DND-41 (cell line): ENCODE measurements around the gene F13A1.

ENCODE experiments used
- ATAC-seq: fragments of 200-7000 bp; cut with Tn5 transposase; 3 replicates; pipeline ENCODE4 v1.9.1; 2021; ENCODE audit warnings: low read depth; ENCODE audit not compliant: insufficient read depth
- DNase-seq: peaks from one replicate; pipeline ENCODE4 v3.0.0-alpha.2; 2020
- H2AFZ ChIP-seq: 2 replicates; pipeline ENCODE4 v1.6.0; 2012; ENCODE audit warnings: low read depth, low read length
- H3K27ac ChIP-seq: 2 replicates; pipeline ENCODE4 v1.5.1; 2012; ENCODE audit warnings: low read length, inconsistent platforms
- H3K27me3 ChIP-seq: fragments of 200-600 bp; sonication (generic); 2 replicates; pipeline ENCODE4 v1.6.0; 2012; ENCODE audit warnings: low read length, mild to moderate bottlenecking, inconsistent platforms; ENCODE audit not compliant: insufficient read depth, poor library complexity
- H3K36me3 ChIP-seq: 2 replicates; pipeline ENCODE4 v1.5.1; 2012; ENCODE audit warnings: low read length, inconsistent platforms; ENCODE audit not compliant: insufficient read depth
- H3K4me1 ChIP-seq: 2 replicates; pipeline ENCODE4 v1.5.1; 2012; ENCODE audit warnings: mild to moderate bottlenecking, low read length; ENCODE audit not compliant: insufficient read depth
- H3K4me2 ChIP-seq: 2 replicates; pipeline ENCODE4 v1.6.0; 2012; ENCODE audit warnings: mild to moderate bottlenecking, moderate library complexity, low read length, inconsistent platforms; ENCODE audit not compliant: insufficient read depth
- H3K4me3 ChIP-seq, 2 experiments: fragments of 200-600 bp in 1 of 2; shearing (Covaris generic) in 1 of 2; 2 replicates each; pipeline ENCODE4 v1.5.1; 2012 to 2016; ENCODE audit warnings: inconsistent platforms in 2 of 2, low read length in 2 of 2, mild to moderate bottlenecking in 2 of 2, low read depth in 1 of 2, moderate library complexity in 1 of 2
- H3K79me2 ChIP-seq: 2 replicates; pipeline ENCODE4 v1.6.0; 2012; ENCODE audit warnings: low read length, inconsistent platforms; ENCODE audit not compliant: insufficient read depth
- H3K9ac ChIP-seq: 2 replicates; pipeline ENCODE4 v1.6.0; 2012; ENCODE audit warnings: low read depth, mild to moderate bottlenecking, inconsistent platforms, low read length, moderate library complexity
- H3K9me3 ChIP-seq: 2 replicates; pipeline ENCODE4 v1.5.1; 2012; ENCODE audit warnings: low read length, moderate library complexity, mild to moderate bottlenecking, inconsistent platforms; ENCODE audit not compliant: insufficient read depth, severe bottlenecking
- H4K20me1 ChIP-seq: 2 replicates; pipeline ENCODE4 v1.6.0; 2012; ENCODE audit warnings: low read length; ENCODE audit not compliant: insufficient read depth
- EZH2 ChIP-seq: IDR thresholded peaks from 3 replicates; pipeline ENCODE4 v1.6.1; 2012; ENCODE audit warnings: borderline replicate concordance, low read depth, mild to moderate bottlenecking, moderate library complexity, low read length, inconsistent platforms; ENCODE audit not compliant: severe bottlenecking
- TF ChIP-seq, protein P1 (sequence below): IDR thresholded peaks from 2 replicates; pipeline ENCODE4 v1.5.1; 2012; ENCODE audit warnings: borderline replicate concordance, low read length, moderate library complexity, mild to moderate bottlenecking; ENCODE audit not compliant: poor library complexity, severe bottlenecking; ENCODE audit errors: extremely low read depth

F13A1 gene

DNA sequence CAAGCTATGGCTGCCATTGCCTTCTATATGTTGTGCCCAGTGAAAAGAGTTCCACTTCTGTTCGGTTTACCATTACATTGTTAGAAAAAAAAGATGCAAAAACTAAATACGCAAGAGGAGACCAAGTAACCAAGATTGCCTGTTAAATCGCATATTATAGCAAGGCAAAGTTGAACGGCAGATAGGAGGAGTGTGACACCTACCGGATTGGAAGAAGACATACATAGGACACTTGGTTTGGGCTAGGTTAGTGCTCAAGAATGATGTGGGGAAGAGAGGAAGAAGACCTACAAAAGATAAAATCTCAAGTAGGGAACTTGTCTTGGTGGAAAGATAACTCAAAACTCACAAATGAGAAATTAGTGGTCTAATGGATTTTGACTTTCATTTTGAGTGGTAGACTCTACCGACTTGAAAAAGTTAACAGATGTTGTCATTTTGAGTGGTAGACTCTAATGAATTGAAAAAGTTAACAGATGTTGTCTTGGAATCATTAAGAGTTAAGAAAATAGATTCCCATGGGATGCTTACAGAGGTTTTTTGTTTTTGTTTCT lies 95.5 kb downstream of the F13A1 start:
- no peak overlapping the region for H3K4me2 ChIP-seq
- H3K4me1 ChIP-seq = no peaks in the 10 kb centered on the region
- ATAC-seq (no peak), DNase-seq (no peak)
- no peak overlapping the region for H3K4me3 ChIP-seq
- H4K20me1 ChIP-seq = no peaks in the 10 kb centered on the region
- no peaks in the 10 kb centered on the region for H3K9me3 ChIP-seq
- no peak overlapping the region for H2AFZ ChIP-seq
- H3K36me3 ChIP-seq = no peaks in the 10 kb centered on the region
- H3K27ac ChIP-seq = no peak overlapping the region
- H3K79me2 ChIP-seq = no peaks in the 10 kb centered on the region
- TF ChIP-seq, protein P1, sequence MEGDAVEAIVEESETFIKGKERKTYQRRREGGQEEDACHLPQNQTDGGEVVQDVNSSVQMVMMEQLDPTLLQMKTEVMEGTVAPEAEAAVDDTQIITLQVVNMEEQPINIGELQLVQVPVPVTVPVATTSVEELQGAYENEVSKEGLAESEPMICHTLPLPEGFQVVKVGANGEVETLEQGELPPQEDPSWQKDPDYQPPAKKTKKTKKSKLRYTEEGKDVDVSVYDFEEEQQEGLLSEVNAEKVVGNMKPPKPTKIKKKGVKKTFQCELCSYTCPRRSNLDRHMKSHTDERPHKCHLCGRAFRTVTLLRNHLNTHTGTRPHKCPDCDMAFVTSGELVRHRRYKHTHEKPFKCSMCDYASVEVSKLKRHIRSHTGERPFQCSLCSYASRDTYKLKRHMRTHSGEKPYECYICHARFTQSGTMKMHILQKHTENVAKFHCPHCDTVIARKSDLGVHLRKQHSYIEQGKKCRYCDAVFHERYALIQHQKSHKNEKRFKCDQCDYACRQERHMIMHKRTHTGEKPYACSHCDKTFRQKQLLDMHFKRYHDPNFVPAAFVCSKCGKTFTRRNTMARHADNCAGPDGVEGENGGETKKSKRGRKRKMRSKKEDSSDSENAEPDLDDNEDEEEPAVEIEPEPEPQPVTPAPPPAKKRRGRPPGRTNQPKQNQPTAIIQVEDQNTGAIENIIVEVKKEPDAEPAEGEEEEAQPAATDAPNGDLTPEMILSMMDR = no peak
- TF ChIP-seq EZH2 = no peak
- H3K27me3 ChIP-seq = peaks cover 2% of the 10 kb centered on the region
- H3K9ac ChIP-seq = no peak overlapping the region

DNA sequence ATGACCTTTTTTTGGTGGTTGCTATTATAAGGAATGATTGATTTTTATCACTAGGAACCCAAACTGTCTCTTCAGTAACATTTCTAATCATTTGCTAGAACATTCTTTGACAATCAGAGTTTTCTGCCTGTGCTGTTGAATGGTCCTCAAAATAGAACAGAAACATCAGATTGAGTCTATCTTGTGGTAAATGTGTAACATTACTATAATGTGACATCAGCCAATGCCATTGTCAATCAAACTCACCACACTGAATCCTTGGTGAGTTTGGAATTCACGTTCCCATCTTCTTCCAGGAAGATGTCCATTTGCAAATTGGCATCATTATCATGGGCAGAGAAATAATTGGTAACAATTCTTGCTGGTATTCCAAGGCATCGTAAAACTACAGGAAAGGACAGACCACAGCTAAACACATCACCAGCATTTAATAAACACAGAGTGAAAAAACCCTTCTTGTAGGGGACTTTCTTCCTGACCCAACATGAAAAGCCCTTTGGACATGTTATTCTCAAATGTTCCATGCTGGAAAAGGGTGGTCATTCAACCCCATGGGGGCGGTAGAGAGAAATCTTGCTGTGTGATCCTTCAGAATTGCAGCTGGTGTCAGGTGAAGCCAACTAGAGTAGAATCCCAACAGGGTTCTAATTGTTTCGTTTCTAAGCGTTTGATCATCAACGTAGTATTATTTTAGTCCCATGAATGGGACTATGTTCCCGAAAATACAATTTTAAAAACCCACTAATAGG lies 98.5 kb downstream of the F13A1 start:
- H3K4me3 ChIP-seq = no peak overlapping the region
- DNase-seq = no peak
- TF ChIP-seq EZH2 = no peak
- TF ChIP-seq, protein P1 = no peak
- H3K9me3 ChIP-seq = no peaks in the 10 kb centered on the region
- H2AFZ ChIP-seq = no peak overlapping the region
- no peak overlapping the region for H3K4me2 ChIP-seq
- no peaks in the 10 kb centered on the region for H3K36me3 ChIP-seq
- H3K79me2 ChIP-seq = no peaks in the 10 kb centered on the region
- no peak for ATAC-seq
- no peak overlapping the region for H3K27ac ChIP-seq
- no peak overlapping the region for H3K9ac ChIP-seq
- no peaks in the 10 kb centered on the region for H3K27me3 ChIP-seq
- no peaks in the 10 kb centered on the region for H3K4me1 ChIP-seq
- no peaks in the 10 kb centered on the region for H4K20me1 ChIP-seq

DNA sequence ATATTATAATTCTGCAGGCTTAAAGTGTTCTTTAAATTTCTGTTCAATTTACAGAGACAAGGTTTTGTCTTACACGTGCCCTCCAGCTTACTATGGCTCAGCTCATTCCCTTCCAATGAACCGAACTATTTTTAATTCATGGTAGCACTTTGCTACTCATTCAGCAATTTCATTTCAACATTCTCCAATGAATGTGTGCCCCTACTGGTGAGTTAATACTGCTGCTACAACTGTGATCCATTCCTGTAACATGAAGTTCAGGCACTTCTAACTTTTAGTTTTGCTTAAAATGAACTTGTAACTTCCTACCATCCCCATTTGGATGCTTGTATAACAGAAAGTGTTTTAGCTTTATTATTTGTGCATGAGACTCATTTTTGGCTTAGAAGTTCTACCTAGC lies 99.7 kb downstream of the F13A1 start:
- H3K27ac ChIP-seq = no peak overlapping the region
- DNase-seq = no peak
- no peaks in the 10 kb centered on the region for H3K9me3 ChIP-seq
- TF ChIP-seq EZH2 = no peak
- TF ChIP-seq, protein P1 = peak; percentile 46
- H3K9ac ChIP-seq = no peak overlapping the region
- no peaks in the 10 kb centered on the region for H3K79me2 ChIP-seq
- H3K4me1 ChIP-seq = no peaks in the 10 kb centered on the region
- H3K36me3 ChIP-seq = no peaks in the 10 kb centered on the region
- no peak overlapping the region for H3K4me2 ChIP-seq
- no peak overlapping the region for H2AFZ ChIP-seq
- no peak for ATAC-seq
- no peaks in the 10 kb centered on the region for H3K27me3 ChIP-seq
- H4K20me1 ChIP-seq = no peaks in the 10 kb centered on the region
- H3K4me3 ChIP-seq = no peak overlapping the region
